Measurements from ENCODE around the gene CORO7.
A peak's percentile ranks its signal among the peaks of the same experiment; 100 is the strongest.

The CORO7 gene

DNA sequence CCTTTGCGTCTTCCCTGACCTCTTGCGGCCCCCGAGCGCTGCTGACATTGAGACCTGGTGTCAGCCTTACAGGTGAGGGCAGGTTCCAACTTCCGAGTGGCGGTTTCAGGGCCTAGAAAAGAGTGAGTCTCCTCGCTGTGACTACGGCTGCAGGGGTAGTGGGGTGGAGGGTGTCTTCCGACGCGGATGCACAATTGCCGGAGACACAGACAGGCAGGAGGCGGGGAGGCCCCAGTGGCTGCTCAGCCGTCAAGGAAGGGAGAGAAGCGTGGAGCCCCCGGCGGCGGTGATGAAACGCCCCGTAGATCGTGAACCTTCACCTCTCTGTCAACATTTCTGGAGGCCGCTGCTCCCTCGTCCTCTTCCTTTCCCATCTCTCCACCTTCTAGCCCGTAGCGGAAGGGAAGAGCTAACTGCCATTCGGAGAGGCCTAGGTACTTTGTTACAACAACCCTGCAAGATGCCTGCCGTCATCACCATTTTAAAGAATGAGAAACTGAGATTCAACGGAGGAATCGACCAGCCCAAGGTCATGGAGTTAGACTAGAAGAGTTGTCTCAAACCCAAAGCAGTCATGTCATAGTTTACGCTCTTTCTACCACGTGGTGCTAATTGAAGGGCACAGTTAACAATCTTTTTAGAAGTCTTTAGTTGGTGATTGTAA, 9.8 kb upstream of the CORO7 start:
- peak in 2 of 56 donors; percentile 64 to 66 for DNase-seq

DNA sequence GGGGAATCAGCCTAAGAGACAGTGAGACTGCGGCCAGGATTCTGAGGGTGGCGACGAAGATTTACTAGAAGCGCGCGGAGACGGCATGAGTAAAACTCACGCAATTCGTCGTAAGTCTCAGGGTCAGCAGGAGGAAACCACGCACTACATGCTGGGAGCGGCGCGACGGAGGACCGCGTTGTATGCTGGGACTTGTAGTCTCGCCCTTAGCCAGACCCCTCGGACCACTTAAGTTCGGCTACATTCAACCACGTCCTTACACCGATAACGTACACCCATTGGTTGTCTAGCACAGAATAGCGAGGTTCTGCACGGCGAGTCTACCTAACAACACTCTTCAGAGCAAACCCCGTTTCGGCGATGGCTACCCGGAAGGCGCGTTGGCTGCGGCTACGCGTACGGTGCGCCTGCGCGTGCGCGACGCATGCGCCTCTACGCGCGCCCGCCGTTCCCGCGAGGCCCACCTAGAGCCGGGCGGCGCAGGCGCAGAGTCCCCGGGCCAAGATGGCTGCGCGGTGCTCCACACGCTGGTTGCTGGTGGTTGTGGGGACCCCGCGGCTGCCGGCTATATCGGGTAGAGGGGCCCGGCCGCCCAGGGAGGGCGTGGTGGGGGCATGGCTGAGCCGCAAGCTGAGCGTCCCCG, 9.1 kb upstream of the CORO7 start, which contains the start of gene DNAJA3:
Gene DNAJA3 (plus strand): TSS at position 491 of the 643 bp plus-strand sequence. CDS start 14 bp downstream, at position 505.
- peak; percentile 69 to 99 (median 90) for DNase-seq

- no peak for DNase-seq
Observed at GRCh38 chr16:4420505-4421105, 4.2 kb upstream of the CORO7 start.

- no peak for DNase-seq
Observed at GRCh38 chr16:4419402-4419959, 3.1 kb upstream of the CORO7 start.

- peak in 40 of 56 donors; percentile 18 to 75 (median 52) for DNase-seq
Observed at GRCh38 chr16:4415538-4416199, 727 bp downstream of the CORO7 start.

DNA sequence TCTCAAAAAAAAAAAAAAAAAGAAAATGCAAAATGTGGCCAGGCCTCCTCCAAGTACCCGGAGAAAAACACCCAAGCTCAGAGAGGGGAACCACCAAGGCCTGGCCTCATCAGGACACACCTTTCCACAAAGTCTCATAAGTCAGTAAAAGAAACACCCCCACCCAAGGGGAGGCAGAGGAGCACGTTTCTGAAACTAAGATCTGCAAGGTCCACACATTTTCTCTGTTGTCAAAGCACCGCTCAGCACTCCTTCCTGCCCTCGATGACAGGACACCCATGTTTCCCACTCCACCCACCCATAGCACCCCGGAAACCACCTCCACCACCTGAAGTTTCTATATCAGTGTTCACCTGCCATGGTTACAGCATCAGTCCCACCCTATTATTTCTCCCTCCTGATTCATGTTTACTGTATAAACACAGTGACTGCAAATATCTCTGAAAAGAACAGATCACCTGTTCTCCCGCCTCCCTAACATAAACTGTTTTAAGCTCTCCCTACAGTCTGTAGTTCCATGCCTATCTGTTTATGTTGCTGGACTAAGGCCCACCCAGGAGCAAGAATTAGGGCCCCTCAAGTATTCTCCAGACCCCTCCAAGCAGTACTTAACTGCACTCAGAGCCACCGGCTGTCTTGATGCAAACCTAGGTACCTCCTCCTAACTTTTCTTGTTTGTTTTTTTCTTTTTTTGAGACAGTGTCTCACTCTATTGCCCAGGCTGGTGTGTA, 2.0 kb downstream of the CORO7 start:
- DNase-seq, result no peak

DNA sequence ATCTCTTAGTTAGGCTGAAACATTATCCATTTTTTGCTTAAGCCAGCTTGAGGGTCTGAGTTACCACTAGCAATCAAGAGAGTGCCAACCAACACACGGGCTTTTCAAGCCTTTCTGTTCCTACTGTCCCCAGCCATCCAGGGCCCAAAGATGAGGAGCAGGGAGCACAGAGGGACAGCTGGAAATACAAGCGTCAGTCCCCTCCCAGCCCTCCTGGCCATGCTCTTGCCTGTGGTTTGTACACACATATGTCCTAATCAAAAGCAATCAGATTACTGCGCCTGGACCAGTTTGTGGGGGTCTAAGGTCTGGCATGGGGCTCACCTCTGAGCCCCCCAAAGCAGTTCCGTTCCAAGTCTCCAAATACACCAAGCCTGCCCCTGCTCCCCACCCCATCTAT, 3.5 kb downstream of the CORO7 start:
- DNase-seq, result no peak

- DNase-seq, result no peak
Observed at GRCh38 chr16:4412159-4412558, 4.2 kb downstream of the CORO7 start.

DNA sequence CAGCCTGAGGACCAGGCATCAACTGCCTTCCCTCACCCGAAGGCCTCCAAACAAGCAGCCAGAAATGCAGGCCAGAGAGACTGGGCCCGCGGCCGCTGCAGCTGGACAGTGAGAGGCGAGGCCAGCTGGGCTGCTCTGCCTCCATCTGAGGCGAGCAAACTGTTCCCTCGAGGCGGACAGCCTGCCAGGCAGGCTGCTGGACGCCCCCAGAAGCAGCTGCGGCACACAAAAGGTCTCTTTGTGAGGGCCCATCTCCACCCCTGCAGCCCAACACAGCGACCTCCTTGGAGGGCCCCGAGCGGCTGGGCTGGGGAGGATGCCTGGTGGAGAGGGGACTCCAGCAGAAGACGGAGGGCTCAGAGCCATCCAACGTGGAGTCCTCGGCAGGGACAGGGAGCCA, 4.7 kb downstream of the CORO7 start:
- DNase-seq, result peak; percentile 31 to 98 (median 88)

GRCh38 chr16:4410335-4411075, 5.9 kb downstream of the CORO7 start:
- peak in 42 of 56 donors; percentile 18 to 88 (median 54) for DNase-seq

GRCh38 chr16:4409081-4409932, 7.1 kb downstream of the CORO7 start:
- peak in 15 of 56 donors; percentile 10 to 60 (median 26) for DNase-seq

DNA sequence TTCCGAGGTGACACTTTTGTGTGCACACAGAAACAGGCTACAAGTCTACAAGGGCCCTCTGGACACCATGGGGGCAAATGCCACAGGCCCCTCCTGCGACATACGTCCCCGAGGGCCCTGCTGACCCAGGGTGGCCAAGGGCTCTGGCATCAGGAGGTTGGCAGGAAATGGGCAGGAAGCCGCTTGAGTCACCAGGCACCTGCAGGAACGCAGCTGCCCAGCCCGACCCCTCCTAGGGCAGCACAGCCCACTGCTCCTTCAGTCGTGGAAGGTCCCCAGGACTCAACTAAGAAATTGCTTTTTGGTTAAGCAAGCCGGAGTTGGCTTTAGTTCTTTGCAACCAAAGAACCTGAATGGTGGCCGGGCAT, 8.1 kb downstream of the CORO7 start:
- DNase-seq, result no peak

- DNase-seq, result no peak
Observed at GRCh38 chr16:4407543-4408322, 8.7 kb downstream of the CORO7 start.

GRCh38 chr16:4404967-4405696, 11.3 kb downstream of the CORO7 start:
- DNase-seq, result no peak

GRCh38 chr16:4404247-4404966, 12.0 kb downstream of the CORO7 start:
- DNase-seq, result peak in 5 of 56 donors; percentile 8 to 48 (median 24)

DNA sequence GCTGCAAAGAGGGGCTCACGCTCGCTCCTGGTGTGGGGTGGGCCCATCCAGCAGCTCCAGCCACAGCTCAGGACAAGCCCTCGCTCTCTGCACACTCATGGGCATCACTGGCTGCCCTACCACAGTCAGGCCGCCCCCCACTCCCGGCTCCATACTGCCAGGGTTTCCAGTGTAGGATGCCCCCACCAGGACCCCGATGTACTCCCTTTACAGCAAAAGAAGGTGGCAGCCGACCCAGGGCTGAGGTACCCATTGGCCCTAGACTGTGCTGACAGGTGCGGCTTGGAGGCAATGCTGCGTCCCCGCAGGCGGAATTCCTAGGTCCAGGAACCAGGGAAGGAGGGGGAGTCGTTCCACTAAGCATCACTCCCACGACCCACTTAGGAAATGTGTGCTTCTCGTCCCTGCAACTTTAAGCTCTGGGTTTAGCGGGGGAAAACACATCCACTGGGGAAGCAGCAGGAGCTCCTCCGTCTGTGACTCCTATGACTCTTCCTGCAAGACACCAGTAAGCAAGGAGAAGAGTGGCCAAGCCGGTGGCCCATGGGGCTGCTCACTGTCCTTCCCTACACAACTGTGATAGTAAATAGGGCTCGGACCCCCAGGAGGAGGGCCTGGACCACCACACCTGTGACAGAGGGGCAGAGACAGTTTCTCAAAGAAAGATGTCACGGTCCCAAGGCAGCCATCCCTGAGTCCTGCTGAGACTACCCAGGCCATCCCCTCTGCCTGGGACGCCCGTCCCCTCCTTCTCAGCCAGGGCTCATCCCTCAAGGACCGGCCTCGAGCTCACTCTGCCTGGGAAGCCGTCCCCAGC, 13.1 kb downstream of the CORO7 start:
- DNase-seq, result no peak

Measured in amygdala (tissue), 56 donors.